OCI-LY3 (cell line): ENCODE data around the gene HBE1.

ENCODE experiments used
- CTCF ChIP-seq: fragments of 200-600, 300-600 bp; sonication (generic); IDR thresholded peaks from 2 replicates; pipeline ENCODE4 v1.5.1; 2014; ENCODE audit warnings: antibody characterized with exemption, low read length, low read depth
- EZH2phosphoT487 ChIP-seq: fragments of 200-600 bp; shearing (Covaris generic); IDR thresholded peaks from 2 replicates; pipeline ENCODE4 v1.6.1; 2018; ENCODE audit warnings: antibody characterized with exemption, mixed run types, low read depth

- TF ChIP-seq CTCF (no peak), EZH2phosphoT487 (no peak)
These were observed 3.1 kb downstream of the HBE1 start for GRCh38 chr11:5266609-5267008.
